Medulla oblongata (tissue), 1 donor: Measurements from ENCODE around the gene MAP1LC3B.
A peak's percentile ranks its signal among the peaks of the same experiment; 100 is the strongest.
"Not testable (repeated sequence)": the region's sequence is repeated elsewhere in the genome, so short reads cannot be mapped to it uniquely, and the experiment has no call there.

Source experiments
- DNase-seq: peaks from one replicate; pipeline ENCODE4 v3.0.0-alpha.2; 2015; ENCODE audit errors: extremely low spot score

Gene MAP1LC3B

GRCh38 chr16:87380881-87381280, 11.3 kb upstream of the MAP1LC3B start:
- DNase-seq, result peak; percentile 12

- peak; percentile 13 for DNase-seq
These were observed 9.9 kb upstream of the MAP1LC3B start for GRCh38 chr16:87382023-87382785.

- peak; percentile 94 for DNase-seq
These were observed 8.5 kb upstream of the MAP1LC3B start, which contains the start of gene FBXO31 for GRCh38 chr16:87383505-87384161. Gene FBXO31 (minus strand): TSS chr16:87383776. CDS start chr16:87383744, 32 bp downstream.

- DNase-seq, result no peak
These were observed 7.8 kb upstream of the MAP1LC3B start for GRCh38 chr16:87384162-87384874.

- not testable (repeated sequence) for DNase-seq
These were observed 7.3 kb upstream of the MAP1LC3B start for GRCh38 chr16:87384875-87385167.

GRCh38 chr16:87387942-87388817, 4.0 kb upstream of the MAP1LC3B start:
- DNase-seq, result peak; percentile 100

GRCh38 chr16:87388818-87389134, 3.4 kb upstream of the MAP1LC3B start:
- DNase-seq, result no peak

- DNase-seq, result peak; percentile 8
These were observed 2.9 kb upstream of the MAP1LC3B start for GRCh38 chr16:87389245-87389644.

- not testable (repeated sequence) for DNase-seq
These were observed 2.2 kb upstream of the MAP1LC3B start for GRCh38 chr16:87389914-87390313.

GRCh38 chr16:87390641-87391323, 1.4 kb upstream of the MAP1LC3B start:
- peak; percentile 6 for DNase-seq

- peak; percentile 64 for DNase-seq
These were observed 699 bp upstream of the MAP1LC3B start for GRCh38 chr16:87391324-87391949.

GRCh38 chr16:87392821-87393679, 914 bp downstream of the MAP1LC3B start:
- peak; percentile 75 for DNase-seq

GRCh38 chr16:87393680-87394055, 1.5 kb downstream of the MAP1LC3B start:
- DNase-seq, result no peak

GRCh38 chr16:87395181-87395842, 3.2 kb downstream of the MAP1LC3B start:
- DNase-seq, result no peak

GRCh38 chr16:87404764-87405625, 12.9 kb downstream of the MAP1LC3B start:
- DNase-seq, result no peak

GRCh38 chr16:87406495-87407088, 14.5 kb downstream of the MAP1LC3B start:
- no peak for DNase-seq

GRCh38 chr16:87407511-87408112, 15.5 kb downstream of the MAP1LC3B start:
- DNase-seq, result no peak

GRCh38 chr16:87409153-87409552, 17.0 kb downstream of the MAP1LC3B start:
- DNase-seq, result no peak
